OCI-LY1 (cell line): ENCODE measurements around the gene PTPRD.

ENCODE experiments used
- H2AFZ ChIP-seq: fragments of 200-600 bp; sonication (generic), shearing (Covaris generic); 2 replicates; pipeline ENCODE4 v1.6.0; 2014; ENCODE audit warnings: antibody characterized with exemption, mild to moderate bottlenecking, low read length
- H3F3A ChIP-seq: fragments of 200-600 bp; sonication (generic), shearing (Covaris generic); 2 replicates; pipeline ENCODE4 v1.6.0; 2014; ENCODE audit warnings: mild to moderate bottlenecking, antibody characterized with exemption, low read length, moderate library complexity; ENCODE audit not compliant: insufficient read depth
- H3K27ac ChIP-seq: fragments of 200-600 bp; sonication (generic); 2 replicates; pipeline ENCODE4 v1.5.1; 2014; ENCODE audit warnings: low read length, mixed run types, mild to moderate bottlenecking, low read depth; ENCODE audit not compliant: poor library complexity, severe bottlenecking
- H3K27me3 ChIP-seq: fragments of 200-600 bp; sonication (generic); 2 replicates; pipeline ENCODE4 v1.6.0; 2014; ENCODE audit warnings: antibody characterized with exemption, mild to moderate bottlenecking, low read length, moderate library complexity; ENCODE audit not compliant: insufficient read depth
- H3K36me3 ChIP-seq: fragments of 200-600 bp; sonication (generic); 2 replicates; pipeline ENCODE4 v1.6.1; 2014; ENCODE audit warnings: mild to moderate bottlenecking, antibody characterized with exemption, low read length, moderate library complexity, mixed read lengths; ENCODE audit not compliant: insufficient read depth
- H3K4me1 ChIP-seq: fragments of 200-600 bp; sonication (generic); 2 replicates; pipeline ENCODE4 v1.5.1; 2014; ENCODE audit warnings: mild to moderate bottlenecking, low read length, moderate library complexity; ENCODE audit not compliant: insufficient read depth, severe bottlenecking
- H3K4me2 ChIP-seq: fragments of 200-600 bp; sonication (generic), shearing (Covaris generic); 2 replicates; pipeline ENCODE4 v1.6.1; 2014; ENCODE audit warnings: low read length
- H3K4me3 ChIP-seq: fragments of 200-600 bp; sonication (generic); 2 replicates; pipeline ENCODE4 v1.5.1; 2014; ENCODE audit warnings: low read length, low read depth, mild to moderate bottlenecking, mixed read lengths; ENCODE audit not compliant: poor library complexity, severe bottlenecking
- H3K79me2 ChIP-seq: fragments of 200-600 bp; shearing (Covaris generic); 2 replicates; pipeline ENCODE4 v1.6.1; 2016; ENCODE audit warnings: mixed run types, low read length, mixed read lengths; ENCODE audit not compliant: insufficient read depth
- H3K9ac ChIP-seq: fragments of 200-600 bp; sonication (generic), shearing (Covaris generic); 2 replicates; pipeline ENCODE4 v1.6.1; 2014; ENCODE audit warnings: mild to moderate bottlenecking, low read length, mixed read lengths
- H3K9me2 ChIP-seq: fragments of 200-600 bp; sonication (generic), shearing (Covaris generic); 2 replicates; pipeline ENCODE4 v1.6.1; 2014; ENCODE audit warnings: low read depth, mild to moderate bottlenecking, low read length, mixed read lengths
- H3K9me3 ChIP-seq: fragments of 200-600 bp; shearing (Covaris generic); 2 replicates; pipeline ENCODE4 v1.6.1; 2014; ENCODE audit warnings: low read length, mixed read lengths
- H4K20me1 ChIP-seq: fragments of 200-600 bp; sonication (generic), shearing (Covaris generic); 2 replicates; pipeline ENCODE4 v1.6.0; 2016; ENCODE audit warnings: mild to moderate bottlenecking, low read length; ENCODE audit not compliant: insufficient read depth
- CTCF ChIP-seq: fragments of 200-600 bp; sonication (generic), shearing (Covaris generic); IDR thresholded peaks from 2 replicates; pipeline ENCODE4 v1.5.1; 2017; ENCODE audit warnings: mild to moderate bottlenecking, antibody characterized with exemption, low read length, moderate library complexity, mixed read lengths
- EZH2 ChIP-seq: fragments of 200-600 bp; sonication (generic), shearing (Covaris generic); IDR thresholded peaks from 2 replicates; pipeline ENCODE4 v1.8.0; 2017; ENCODE audit warnings: borderline replicate concordance, mixed run types, mild to moderate bottlenecking, antibody characterized with exemption, low read length, moderate library complexity, mixed read lengths

PTPRD gene

GRCh38 chr9:9893837-9894236 is 719.0 kb downstream of the PTPRD start:
- H3K9ac ChIP-seq, result no peak overlapping the region
- no peaks in the 10 kb centered on the region for H3K9me2 ChIP-seq
- H3K9me3 ChIP-seq, result no peaks in the 10 kb centered on the region
- no peak overlapping the region for H3K4me2 ChIP-seq
- H3F3A ChIP-seq, result no peaks in the 10 kb centered on the region
- H4K20me1 ChIP-seq, result no peaks in the 10 kb centered on the region
- H3K4me3 ChIP-seq, result no peak overlapping the region
- H3K36me3 ChIP-seq, result no peaks in the 10 kb centered on the region
- no peak overlapping the region for H3K27ac ChIP-seq
- H2AFZ ChIP-seq, result no peak overlapping the region
- no peaks in the 10 kb centered on the region for H3K27me3 ChIP-seq
- H3K4me1 ChIP-seq, result peaks cover 35% of the 10 kb centered on the region
- TF ChIP-seq CTCF (no peak), EZH2 (no peak)
- no peaks in the 10 kb centered on the region for H3K79me2 ChIP-seq

- TF ChIP-seq EZH2 (no peak), CTCF (no peak)
- no peaks in the 10 kb centered on the region for H3F3A ChIP-seq
- H3K27me3 ChIP-seq, result no peaks in the 10 kb centered on the region
Measured at GRCh38 chr9:9892217-9892616, 720.6 kb downstream of the PTPRD start.

GRCh38 chr9:9881692-9882091 is 731.1 kb downstream of the PTPRD start:
- H3K9me3 ChIP-seq, result peaks cover 6% of the 10 kb centered on the region; the same call in 1 of the 2 replicates
- H3K4me3 ChIP-seq, result no peak overlapping the region
- H3K9ac ChIP-seq, result no peak overlapping the region
- H2AFZ ChIP-seq, result no peak overlapping the region
- no peaks in the 10 kb centered on the region for H3K79me2 ChIP-seq
- TF ChIP-seq EZH2 (no peak), CTCF (no peak)
- H3K36me3 ChIP-seq, result no peaks in the 10 kb centered on the region; the same call in 1 of the 2 replicates
- H3K4me2 ChIP-seq, result no peak overlapping the region
- no peaks in the 10 kb centered on the region for H3K4me1 ChIP-seq
- no peaks in the 10 kb centered on the region for H3F3A ChIP-seq
- H3K27ac ChIP-seq, result no peak overlapping the region
- H3K27me3 ChIP-seq, result no peaks in the 10 kb centered on the region
- no peaks in the 10 kb centered on the region for H3K9me2 ChIP-seq
- H4K20me1 ChIP-seq, result no peaks in the 10 kb centered on the region

More at GRCh38 chr9:9892217-9892616, 720.6 kb downstream of the PTPRD start:
- Histone ChIP-seq H2AFZ (peak overlapping the region; percentile 85; the same call in 1 of the 2 replicates), H3K4me1 (peaks cover 38% of the 10 kb centered on the region), H3K4me3 (peak overlapping the region; percentile 52), H4K20me1 (no peaks in the 10 kb centered on the region), H3K9me2 (no peaks in the 10 kb centered on the region), H3K9ac (peak overlapping the region; percentile 59), H3K9me3 (no peaks in the 10 kb centered on the region), H3K4me2 (peak overlapping the region; percentile 48), H3K79me2 (no peaks in the 10 kb centered on the region), H3K27ac (peak overlapping the region; percentile 68), H3K36me3 (no peaks in the 10 kb centered on the region)
